HepG2 (cell line): Measurements from ENCODE around the gene KLRK1. TPM values are rescaled to one million over a fixed set of nuclear protein-coding genes. Genes with fewer than 3 reads are reported as not detected.

Experiments used
- ATAC-seq: fragments of 200-7000 bp; cut with Tn5 transposase; 3 replicates; pipeline ENCODE4 v1.9.1; 2020; ENCODE audit warnings: mild to moderate bottlenecking, moderate library complexity
- BruUV-seq: library from RNA; stranded (reverse); fragments of 400-500 nt; replicated peaks from 2 replicates; lab custom pipeline; 2021; lab: Mats Ljungman, UMichigan
- CTCF ChIA-PET: fragments of 300-600 bp; formaldehyde crosslinking; extraction: SDS; loops from one replicate; lab custom pipeline; 2021; ENCODE audit warnings: low total read pairs, inconsistent platforms, low intra/inter-chr PET ratio; lab: Yijun Ruan, JAX
- POLR2A ChIA-PET: fragments of 350-600 bp; sonication (Branson Sonifier 250); formaldehyde crosslinking; loops from one replicate; lab custom pipeline; 2020; ENCODE audit warnings: antibody characterized with exemption, inconsistent platforms; lab: Yijun Ruan, JAX
- DNase-seq: peaks from one replicate; pipeline ENCODE4 v3.0.0-alpha.2; 2015; ENCODE audit warnings: low spot score
- FAIRE-seq: peaks from 3 replicates; lab custom pipeline; 2011; peaks lifted over from hg19 to GRCh38; lab: Jason Lieb, UNC
- H2AFZ ChIP-seq: one replicate; pipeline ENCODE4 v1.6.1; 2011; ENCODE audit warnings: low read length, inconsistent platforms
- H3K27ac ChIP-seq: fragments of 300-600 bp; 3 replicates; pipeline ENCODE4 v1.8.0; 2011; ENCODE audit warnings: mixed run types, mild to moderate bottlenecking, mixed read lengths, low read length, inconsistent platforms; ENCODE audit not compliant: insufficient read depth; ENCODE audit errors: extremely low read length
- H3K27me3 ChIP-seq, 2 experiments: fragments of 200-600 bp in 1 of 2; 2 replicates in 1 of 2; 3 replicates in 1 of 2; pipeline versions ENCODE4 v1.6.0 to v1.8.0; 2011; ENCODE audit warnings: low read length in 2 of 2, mild to moderate bottlenecking in 2 of 2, moderate library complexity in 2 of 2, inconsistent platforms in 1 of 2; ENCODE audit not compliant: insufficient read depth in 2 of 2, control insufficient read depth in 1 of 2
- H3K36me3 ChIP-seq, 2 experiments: fragments of 200-600 bp in 1 of 2; replicated peaks in 1 of 2; 2 replicates in 1 of 2; 3 replicates in 1 of 2; pipeline versions ENCODE4 v1.5.1 to v1.8.0; 2011; ENCODE audit warnings: low read length in 2 of 2, inconsistent platforms in 1 of 2; ENCODE audit not compliant: insufficient read depth in 2 of 2, control insufficient read depth in 1 of 2
- H3K4me1 ChIP-seq: 2 replicates; pipeline ENCODE4 v1.5.1; 2012; ENCODE audit warnings: low read length, inconsistent platforms; ENCODE audit not compliant: insufficient read depth
- H3K4me2 ChIP-seq: 2 replicates; pipeline ENCODE4 v1.6.0; 2011; ENCODE audit warnings: low read depth, low read length, inconsistent platforms
- H3K4me3 ChIP-seq, 3 experiments: fragments of 200-600 bp in 1 of 3; sonication (generic), shearing (Covaris generic) in 1 of 3; replicated peaks in 1 of 3; 2 replicates each; pipeline ENCODE4 v1.5.1; 2011 to 2016; ENCODE audit warnings: low read length in 3 of 3, inconsistent platforms in 2 of 3, low read depth in 2 of 3, mild to moderate bottlenecking in 2 of 3, control low read depth in 1 of 3, mixed read lengths in 1 of 3; ENCODE audit not compliant: insufficient read depth in 1 of 3
- H3K79me2 ChIP-seq: one replicate; pipeline ENCODE4 v1.6.1; 2011; ENCODE audit warnings: low read length, inconsistent platforms; ENCODE audit not compliant: insufficient read depth
- H3K9ac ChIP-seq: 2 replicates; pipeline ENCODE4 v1.6.0; 2011; ENCODE audit warnings: mild to moderate bottlenecking, low read depth, low read length, inconsistent platforms; ENCODE audit not compliant: insufficient read depth
- H3K9me3 ChIP-seq: 2 replicates; pipeline ENCODE4 v1.5.1; 2012; ENCODE audit warnings: mild to moderate bottlenecking, low read length
- H4K20me1 ChIP-seq: 2 replicates; pipeline ENCODE4 v1.6.0; 2011; ENCODE audit warnings: inconsistent platforms, mild to moderate bottlenecking, low read length, moderate library complexity; ENCODE audit not compliant: insufficient read depth
- EED ChIP-seq: sonication (generic); formaldehyde crosslinking; IDR thresholded peaks from 2 replicates; pipeline ENCODE4 v1.5.0; 2020; ENCODE audit warnings: mild to moderate bottlenecking, missing genetic modification reagents
- EP300 ChIP-seq, 3 experiments: sonication (generic) in 1 of 3; formaldehyde crosslinking in 1 of 3; IDR thresholded peaks; 2 replicates each; pipeline versions ENCODE4 v1.5.1 to v1.6.1; 2011 to 2020; ENCODE audit warnings: low read depth in 2 of 3, low read length in 2 of 3, borderline replicate concordance in 1 of 3, improper control_type of control experiment in 1 of 3, mild to moderate bottlenecking in 1 of 3, missing genetic modification reagents in 1 of 3, moderate library complexity in 1 of 3
- ERF ChIP-seq: IDR thresholded peaks from 2 replicates; pipeline ENCODE4 v1.6.1; 2018; ENCODE audit warnings: missing biosample characterization, missing genetic modification reagents
- ESRRA ChIP-seq: sonication (generic); formaldehyde crosslinking; IDR thresholded peaks from 2 replicates; pipeline ENCODE4 v1.5.1; 2020; ENCODE audit warnings: mild to moderate bottlenecking, low read depth, missing genetic modification reagents
- ETV5 ChIP-seq: IDR thresholded peaks from 2 replicates; pipeline ENCODE4 v1.6.1; 2018; ENCODE audit warnings: missing biosample characterization, missing genetic modification reagents, inconsistent platforms, borderline replicate concordance
- FOXK2 ChIP-seq: fragments of 450-650 bp; IDR thresholded peaks from 2 replicates; pipeline ENCODE4 v1.6.1; 2016
- HNF1A ChIP-seq, 2 experiments: sonication (generic) in 1 of 2; formaldehyde crosslinking in 1 of 2; IDR thresholded peaks; 2 replicates each; pipeline versions ENCODE4 v1.4.0 to v1.6.1; 2016 to 2020; ENCODE audit warnings: borderline replicate concordance in 1 of 2, low read depth in 1 of 2, mild to moderate bottlenecking in 1 of 2, missing genetic modification reagents in 1 of 2
- IRX3 ChIP-seq: sonication (generic); formaldehyde crosslinking; IDR thresholded peaks from 2 replicates; pipeline ENCODE4 v1.8.1; 2023; ENCODE audit warnings: mild to moderate bottlenecking, low read depth, missing genetic modification reagents, borderline replicate concordance
- RFXAP ChIP-seq: sonication (generic); formaldehyde crosslinking; IDR thresholded peaks from 2 replicates; pipeline ENCODE4 v1.4.0; 2020; ENCODE audit warnings: missing genetic modification reagents, borderline replicate concordance
- SIN3B ChIP-seq: fragments of 150-350 bp; IDR thresholded peaks from 2 replicates; pipeline ENCODE4 v1.6.1; 2014; ENCODE audit warnings: low read length
- ZNF282 ChIP-seq: fragments of 450-650 bp; IDR thresholded peaks from 2 replicates; pipeline ENCODE4 v1.6.1; 2018; ENCODE audit not compliant: partially characterized antibody
- ZNF296 ChIP-seq: sonication (generic); formaldehyde crosslinking; conservative IDR thresholded peaks from 2 replicates; pipeline ENCODE4 v1.5.0; 2020; ENCODE audit warnings: mild to moderate bottlenecking, missing genetic modification reagents
- ZNF337 ChIP-seq: sonication (generic); formaldehyde crosslinking; IDR thresholded peaks from 2 replicates; pipeline ENCODE4 v1.5.1; 2020; ENCODE audit warnings: missing genetic modification reagents, low read depth, mild to moderate bottlenecking, borderline replicate concordance
- ZNF775 ChIP-seq: sonication (generic); formaldehyde crosslinking; IDR thresholded peaks from 2 replicates; pipeline ENCODE4 v1.4.0; 2020; ENCODE audit warnings: missing genetic modification reagents, mild to moderate bottlenecking, moderate library complexity, borderline replicate concordance
- ZSCAN5A ChIP-seq: sonication (generic); formaldehyde crosslinking; IDR thresholded peaks from 2 replicates; pipeline ENCODE4 v1.8.0; 2022; ENCODE audit warnings: mild to moderate bottlenecking, missing genetic modification reagents, borderline replicate concordance
- ZZZ3 ChIP-seq: sonication (generic); formaldehyde crosslinking; IDR thresholded peaks from 2 replicates; pipeline ENCODE4 v1.4.0; 2020; ENCODE audit warnings: missing genetic modification reagents, mild to moderate bottlenecking, borderline replicate concordance
- WGBS: methylation state at CpG from one replicate; pipeline ENCODE4 v1.1.6; 2017; ENCODE audit warnings: low lambda C conversion rate; 5-methylcytosine and 5-hydroxymethylcytosine counted together
- in situ Hi-C: cut with HindIII; loops from 2 replicates; pipeline ENCODE4 v1.10.0; 2017; ENCODE audit warnings: low pct_unique_long_range_greater_than_20kb; ENCODE audit not compliant: extremely low pct_ligation_motif_present
- intact Hi-C: fragments of 100-400 bp; cut with micrococcal nuclease; formaldehyde crosslinking; loops from one replicate; pipeline ENCODE4 v1.10.0; 2022; ENCODE audit not compliant: unreplicated experiment
- polyA plus RNA-seq, 8 experiments: library from polyadenylated mRNA; depleted of rRNA in 3 of 8; stranded (reverse) in 7 of 8; unstranded in 1 of 8; fragments of >200 nt; fragmentation: Illumina TruSeq in 4 of 8; extraction: Trizol in 4 of 8; gene quantifications; 2 replicates each; pipeline versions ENCODE4 v1.2.1 to v1.2.3, GENCODE V29; 2011 to 2016; ENCODE audit warnings: low read depth in 4 of 8, missing spikeins in 1 of 8, mixed read lengths in 1 of 8; ENCODE audit not compliant: insufficient read depth in 1 of 8
- total RNA-seq, 5 experiments: library from RNA; depleted of rRNA; stranded (reverse); fragments of >200 nt; fragmentation: Illumina TruSeq; extraction: Trizol; gene quantifications; 2 replicates each; pipeline ENCODE4 v1.2.3, GENCODE V29; 2016; ENCODE audit warnings: low read depth in 1 of 5

Gene KLRK1
- total and polyA plus RNA-seq, 2 of the 13 experiments (the other 11 are each of a cell fraction or from before 2014, with no cell fraction given): not detected

DNA sequence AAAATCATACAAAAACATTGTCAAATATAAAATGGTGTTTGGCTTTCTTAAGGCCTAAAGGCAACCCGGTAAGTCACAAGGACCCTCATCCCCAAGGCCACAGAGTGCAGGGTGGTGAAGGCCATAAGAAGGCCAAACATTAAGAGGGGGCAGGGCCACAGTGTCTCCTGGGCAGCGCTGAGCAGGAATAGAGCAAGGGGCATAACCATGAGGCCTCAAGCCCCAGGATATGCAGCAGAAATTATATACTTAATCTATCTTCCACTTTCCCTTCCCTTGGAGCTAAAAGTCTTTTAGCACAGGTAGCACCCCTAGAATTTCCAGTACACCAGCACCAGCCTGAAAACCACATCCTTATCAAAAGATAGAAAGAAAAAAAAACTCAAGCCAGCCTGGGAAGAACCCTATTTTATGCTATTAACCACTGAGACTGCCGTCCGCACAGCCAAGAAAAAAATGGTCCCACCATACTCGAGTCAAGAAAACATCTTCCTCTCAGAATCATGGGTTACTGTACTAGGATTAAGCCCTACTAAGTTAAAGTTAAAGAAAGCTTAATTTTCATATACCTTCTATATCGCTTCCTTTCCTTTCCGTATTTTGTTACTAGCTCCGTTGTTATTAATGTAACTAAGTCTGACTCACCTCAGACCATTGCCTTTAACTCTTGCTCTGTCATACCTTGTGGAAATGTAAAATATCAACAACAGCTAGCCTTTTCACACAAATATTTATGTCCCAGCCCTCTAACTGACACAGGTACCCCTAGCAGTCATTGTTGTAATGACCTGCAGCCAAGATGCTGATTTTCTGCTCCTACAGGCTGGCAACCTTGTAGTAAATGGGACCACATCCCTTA, 20.1 kb downstream of the KLRK1 start:
- no peak overlapping the region for H3K9ac ChIP-seq
- no peak for TF ChIP-seq ERF (CRISPR knock-in tag)
- no peak for TF ChIP-seq EP300 (IDR thresholded peaks at IDR 0.05; ENCODE audit: low read depth in 2 of 2, low read length in 2 of 2)
- TF ChIP-seq EP300 (CRISPR knock-in tag; IDR thresholded peaks at IDR 0.05; ENCODE audit: borderline replicate concordance): no peak
- no peak for TF ChIP-seq EED (CRISPR knock-in tag)
- TF ChIP-seq ESRRA (CRISPR knock-in tag): no peak
- TF ChIP-seq FOXK2: no peak
- no peak for TF ChIP-seq IRX3
- no peak for TF ChIP-seq ZNF296 (CRISPR knock-in tag)
- no peak for TF ChIP-seq HNF1A (IDR thresholded peaks at IDR 0.05; ENCODE audit: low read depth)
- TF ChIP-seq HNF1A (CRISPR knock-in tag; IDR thresholded peaks at IDR 0.05; ENCODE audit: borderline replicate concordance): no peak
- TF ChIP-seq SIN3B: no peak
- TF ChIP-seq RFXAP (CRISPR knock-in tag): no peak
- TF ChIP-seq ZNF282: no peak
- no peak for TF ChIP-seq ZNF337 (CRISPR knock-in tag)
- no peak for TF ChIP-seq ZSCAN5A (CRISPR knock-in tag)
- TF ChIP-seq ETV5 (CRISPR knock-in tag): no peak
- TF ChIP-seq ZZZ3 (CRISPR knock-in tag): no peak
- TF ChIP-seq ZNF775: no peak
- 58% methylated on average over 8 of the region's 8 CpGs for WGBS
- POLR2A ChIA-PET: no interaction called here
- intact Hi-C loops: loop anchor here (5.0 kb wide), 1 partner anchor 43 kb away; no protein-coding TSS in a partner anchor
- DNase-seq (no peak), FAIRE-seq (no peak), ATAC-seq (no peak)
- no peaks in the 10 kb centered on the region; a peak in 1 of 5 replicates for H3K27me3 ChIP-seq
- no peaks in the 10 kb centered on the region for H3K9me3 ChIP-seq
- H3K4me3 ChIP-seq: no peak overlapping the region
- CTCF ChIA-PET: no interaction called here
- H3K4me2 ChIP-seq: no peak overlapping the region
- peaks cover 12% of the 10 kb centered on the region for H3K4me1 ChIP-seq
- H3K27ac ChIP-seq: no peak overlapping the region
- in situ Hi-C loops: no loop called here
- H3K36me3 ChIP-seq: no peaks in the 10 kb centered on the region
- no peaks in the 10 kb centered on the region for H4K20me1 ChIP-seq
- H2AFZ ChIP-seq: no peak overlapping the region
- H3K79me2 ChIP-seq: no peaks in the 10 kb centered on the region
- BruUV-seq: no TSS peak
